HCT116 (cell line): ENCODE results near the gene B3GALNT1.

Experiments used
- CEBPB ChIP-seq: IDR thresholded peaks from 2 replicates; pipeline ENCODE4 v1.6.1; 2012; ENCODE audit warnings: low read depth
- CTCF ChIP-seq, 3 experiments: fragments of 200-600 bp in 1 of 3; sonication (generic) in 1 of 3; IDR thresholded peaks in 2 of 3; conservative IDR thresholded peaks in 1 of 3; 2 replicates each; pipeline ENCODE4 v1.5.1; 2012 to 2017; ENCODE audit warnings: low read depth in 2 of 3, low read length in 2 of 3, antibody characterized with exemption in 1 of 3, borderline replicate concordance in 1 of 3, control low read depth in 1 of 3, mild to moderate bottlenecking in 1 of 3, mixed read lengths in 1 of 3, mixed run types in 1 of 3, moderate library complexity in 1 of 3; ENCODE audit not compliant: insufficient read depth in 1 of 3
- EZH2 ChIP-seq: fragments of 200-600 bp; sonication (generic); IDR thresholded peaks from 2 replicates; pipeline ENCODE4 v1.6.1; 2017; ENCODE audit warnings: antibody characterized with exemption, mixed run types
- MAX ChIP-seq: IDR thresholded peaks from 2 replicates; pipeline ENCODE4 v1.6.1; 2012
- POLR2A ChIP-seq: IDR thresholded peaks from 2 replicates; pipeline ENCODE4 v1.7.0; 2011; ENCODE audit warnings: borderline replicate concordance; ENCODE audit not compliant: insufficient read depth, insufficient read length; ENCODE audit errors: extremely low read depth
- RAD21 ChIP-seq: IDR thresholded peaks from 2 replicates; pipeline ENCODE4 v1.6.1; 2012; ENCODE audit warnings: low read depth, mild to moderate bottlenecking
- SP1 ChIP-seq: IDR thresholded peaks from 2 replicates; pipeline ENCODE4 v1.6.1; 2012; ENCODE audit warnings: low read depth
- ZBTB33 ChIP-seq: IDR thresholded peaks from 2 replicates; pipeline ENCODE4 v1.6.1; 2011; ENCODE audit warnings: mild to moderate bottlenecking, low read length, moderate library complexity; ENCODE audit not compliant: insufficient replicate concordance; ENCODE audit errors: extremely low read depth
- ZFX ChIP-seq: fragments of 450-650 bp; IDR thresholded peaks from 2 replicates; pipeline ENCODE4 v1.6.1; 2017

GRCh38 chr3:161132391-161132790 is 27.2 kb upstream of the B3GALNT1 start:
- TF ChIP-seq ZBTB33 (no peak), CTCF (IDR thresholded peaks at IDR 0.05 in 2 of 3, conservative IDR thresholded peaks at IDR 0.05 in 1 of 3; ENCODE audit: borderline replicate concordance in 1 of 3, insufficient read depth in 1 of 3, low read depth in 2 of 3, low read length in 2 of 3) (no peak), ZFX (no peak), MAX (no peak), EZH2 (no peak), RAD21 (no peak), CEBPB (no peak), POLR2A (no peak), SP1 (no peak)
